GM21528 (cell line): ENCODE results near the gene SLC26A5.
A peak's percentile ranks its signal among the peaks of the same experiment; 100 is the strongest.

ENCODE experiments used
- ATAC-seq: cut with Tn5 transposase; IDR thresholded peaks from one replicate; pipeline ENCODE4 v1.9.1; 2021; ENCODE audit warnings: mild to moderate bottlenecking, moderate library complexity; ENCODE audit not compliant: unreplicated experiment, low FRiP score

SLC26A5 gene

DNA sequence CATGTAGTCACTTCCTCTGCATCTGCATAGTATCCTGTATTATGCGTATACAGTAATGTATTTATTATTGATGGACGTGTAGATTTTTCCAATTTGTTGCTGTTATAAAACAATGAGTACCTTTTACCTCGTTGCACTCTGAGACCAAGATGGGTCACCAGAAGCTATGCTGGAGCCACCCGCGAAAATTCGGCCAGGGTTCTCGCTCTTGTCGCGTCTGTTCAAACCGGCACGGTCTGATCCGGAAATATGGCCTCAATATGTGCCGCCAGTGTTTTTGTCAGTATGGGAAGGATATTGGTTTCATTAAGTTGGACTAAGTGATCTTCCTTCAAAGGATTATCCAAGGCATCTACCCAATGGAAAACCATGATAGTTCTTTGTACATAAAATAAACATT, 97.6 kb downstream of the SLC26A5 start:
- no peak for ATAC-seq

GRCh38 chr7:103347507-103348267, 98.3 kb downstream of the SLC26A5 start, which contains the start of gene PSMC2:
Gene PSMC2 (plus strand): TSS chr7:103347643. CDS start chr7:103347712, 69 bp downstream.
- peak; percentile 76 for ATAC-seq

GRCh38 chr7:103346396-103346795, 99.6 kb downstream of the SLC26A5 start:
- no peak for ATAC-seq

DNA sequence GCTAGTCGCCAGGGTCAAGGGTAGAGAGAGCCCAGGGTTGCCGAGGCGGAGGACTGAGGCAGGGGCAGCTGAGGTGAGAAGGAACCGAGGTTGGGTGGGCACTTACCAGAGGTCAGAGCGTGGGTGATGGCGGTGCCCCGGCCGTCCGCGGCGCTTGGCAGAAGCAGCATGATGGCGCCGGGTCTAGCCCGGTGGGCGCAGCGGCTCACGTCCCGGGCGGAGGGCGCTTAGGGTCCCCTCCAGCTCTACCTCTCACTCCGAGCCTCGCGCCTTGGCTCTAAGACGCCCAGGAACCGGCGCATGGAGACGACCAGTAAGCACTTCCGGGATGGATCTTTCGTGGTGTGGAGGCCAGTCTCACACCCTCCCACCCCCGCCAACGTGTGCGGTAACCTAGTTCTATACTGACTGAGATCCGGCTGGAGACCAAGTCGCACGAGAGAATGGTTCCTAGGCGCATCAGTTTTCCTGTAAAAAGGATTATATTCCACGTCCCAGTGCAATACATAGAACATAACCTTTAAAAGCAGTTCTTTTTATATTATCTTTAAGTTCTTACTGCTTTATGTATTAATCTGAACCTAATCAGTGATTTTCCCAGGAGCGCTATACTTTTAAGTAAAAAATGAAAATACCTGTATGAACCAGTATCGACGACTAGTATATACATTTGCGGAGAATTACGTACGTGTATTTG, 101.4 kb downstream of the SLC26A5 start, which contains the start of gene DNAJC2:
DNAJC2 (minus strand) TSS at position 315 of the 697 bp plus-strand sequence; CDS start at position 170, 145 bp downstream.
- ATAC-seq, result peak; percentile 73

- peak; percentile 28 for ATAC-seq
Observed at GRCh38 chr7:103343758-103344452, 102.1 kb downstream of the SLC26A5 start.

GRCh38 chr7:103343332-103343731, 102.7 kb downstream of the SLC26A5 start:
- ATAC-seq, result no peak

- no peak for ATAC-seq
Observed at GRCh38 chr7:103341466-103341865, 104.5 kb downstream of the SLC26A5 start.

DNA sequence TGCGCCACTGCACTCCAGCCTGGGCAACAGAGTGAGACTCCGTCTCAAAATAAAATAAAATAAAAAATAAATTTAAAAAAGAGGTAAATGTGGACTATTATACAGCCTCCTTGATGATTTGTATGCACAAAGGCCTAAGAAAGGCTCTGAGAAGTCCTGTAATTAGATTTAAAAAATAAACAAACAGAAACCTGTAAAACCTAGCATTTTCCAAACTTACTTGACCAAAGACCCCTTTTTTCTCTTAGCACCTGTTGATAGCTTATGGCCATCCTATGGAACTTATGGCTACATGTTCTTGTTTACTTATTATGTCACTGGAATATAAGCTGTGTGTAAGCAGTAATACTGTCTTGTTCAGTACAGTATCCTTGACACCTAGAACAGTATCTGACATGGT, 107.1 kb downstream of the SLC26A5 start:
- ATAC-seq, result no peak

- no peak for ATAC-seq
Observed at GRCh38 chr7:103336761-103337160, 109.2 kb downstream of the SLC26A5 start.

DNA sequence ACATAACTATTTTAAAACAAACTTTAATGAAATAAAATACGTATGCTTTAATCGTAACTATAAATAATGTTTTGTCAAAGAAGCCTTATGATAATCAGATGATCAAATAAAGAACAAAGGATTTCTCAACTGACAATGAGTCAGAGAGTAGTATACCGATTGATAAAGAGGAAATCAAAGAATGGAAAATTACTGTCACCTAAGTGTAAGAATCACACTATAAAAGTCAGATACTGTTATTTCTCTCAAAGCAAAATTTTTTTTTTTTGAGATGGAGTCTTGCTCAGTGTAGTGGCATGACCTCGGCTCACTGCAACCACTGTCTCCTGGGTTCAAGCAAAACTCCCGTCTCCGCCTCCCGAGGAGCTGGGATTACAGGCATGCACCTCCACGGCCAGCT, 120.3 kb downstream of the SLC26A5 start:
- ATAC-seq, result no peak
